ENCODE measurements around the gene KCNH1.

KCNH1 gene

GRCh38 chr1:210755991-210756659, 377.8 kb downstream of the KCNH1 start:
- no peak overlapping the region for H3K4me3 ChIP-seq (replicated peaks; ENCODE audit: low read depth, low read length)
- H3K27me3 ChIP-seq (replicated peaks; ENCODE audit: control insufficient read depth, insufficient read depth, low read length): 0 out of 2 replicates have a peak, but pooled peaks cover 1% of the 10 kb centered on the region
- H3K36me3 ChIP-seq (ENCODE audit: control insufficient read depth, insufficient read depth, low read length): no peaks in the 10 kb centered on the region
- TF ChIP-seq, protein P1, sequence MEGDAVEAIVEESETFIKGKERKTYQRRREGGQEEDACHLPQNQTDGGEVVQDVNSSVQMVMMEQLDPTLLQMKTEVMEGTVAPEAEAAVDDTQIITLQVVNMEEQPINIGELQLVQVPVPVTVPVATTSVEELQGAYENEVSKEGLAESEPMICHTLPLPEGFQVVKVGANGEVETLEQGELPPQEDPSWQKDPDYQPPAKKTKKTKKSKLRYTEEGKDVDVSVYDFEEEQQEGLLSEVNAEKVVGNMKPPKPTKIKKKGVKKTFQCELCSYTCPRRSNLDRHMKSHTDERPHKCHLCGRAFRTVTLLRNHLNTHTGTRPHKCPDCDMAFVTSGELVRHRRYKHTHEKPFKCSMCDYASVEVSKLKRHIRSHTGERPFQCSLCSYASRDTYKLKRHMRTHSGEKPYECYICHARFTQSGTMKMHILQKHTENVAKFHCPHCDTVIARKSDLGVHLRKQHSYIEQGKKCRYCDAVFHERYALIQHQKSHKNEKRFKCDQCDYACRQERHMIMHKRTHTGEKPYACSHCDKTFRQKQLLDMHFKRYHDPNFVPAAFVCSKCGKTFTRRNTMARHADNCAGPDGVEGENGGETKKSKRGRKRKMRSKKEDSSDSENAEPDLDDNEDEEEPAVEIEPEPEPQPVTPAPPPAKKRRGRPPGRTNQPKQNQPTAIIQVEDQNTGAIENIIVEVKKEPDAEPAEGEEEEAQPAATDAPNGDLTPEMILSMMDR (IDR thresholded peaks at IDR 0.05; ENCODE audit: insufficient read depth, low read length, poor library complexity, severe bottlenecking): no peak
- no peak for DNase-seq (ENCODE audit: extremely low read depth, insufficient read length)

GRCh38 chr1:210754878-210755665, 378.9 kb downstream of the KCNH1 start:
- DNase-seq (ENCODE audit: extremely low read depth, insufficient read length): no peak
- H3K27me3 ChIP-seq (replicated peaks; ENCODE audit: control insufficient read depth, insufficient read depth, low read length): 0 out of 2 replicates have a peak, but pooled peaks cover 1% of the 10 kb centered on the region
- H3K36me3 ChIP-seq (ENCODE audit: control insufficient read depth, insufficient read depth, low read length): no peaks in the 10 kb centered on the region
- no peak overlapping the region for H3K4me3 ChIP-seq (replicated peaks; ENCODE audit: low read depth, low read length)
- TF ChIP-seq, protein P1 (IDR thresholded peaks at IDR 0.05; ENCODE audit: insufficient read depth, low read length, poor library complexity, severe bottlenecking): no peak

GRCh38 chr1:210751911-210752310, 382.0 kb downstream of the KCNH1 start:
- Histone ChIP-seq H3K27me3 (replicated peaks; ENCODE audit: control insufficient read depth, insufficient read depth, low read length) (0 out of 2 replicates have a peak, but pooled peaks cover 1% of the 10 kb centered on the region), H3K4me3 (replicated peaks; ENCODE audit: low read depth, low read length) (no peak overlapping the region), H3K36me3 (ENCODE audit: control insufficient read depth, insufficient read depth, low read length) (no peaks in the 10 kb centered on the region)
- TF ChIP-seq, protein P1 (IDR thresholded peaks at IDR 0.05; ENCODE audit: insufficient read depth, low read length, poor library complexity, severe bottlenecking): no peak
- no peak for DNase-seq (ENCODE audit: extremely low read depth, insufficient read length)

GRCh38 chr1:210750468-210750867, 383.5 kb downstream of the KCNH1 start:
- H3K36me3 ChIP-seq (ENCODE audit: control insufficient read depth, insufficient read depth, low read length): no peaks in the 10 kb centered on the region
- H3K27me3 ChIP-seq (replicated peaks; ENCODE audit: control insufficient read depth, insufficient read depth, low read length): 0 out of 2 replicates have a peak, but pooled peaks cover 3% of the 10 kb centered on the region
- TF ChIP-seq, protein P1 (IDR thresholded peaks at IDR 0.05; ENCODE audit: insufficient read depth, low read length, poor library complexity, severe bottlenecking): no peak
- no peak overlapping the region for H3K4me3 ChIP-seq (replicated peaks; ENCODE audit: low read depth, low read length)
- no peak for DNase-seq (ENCODE audit: extremely low read depth, insufficient read length)

DNA sequence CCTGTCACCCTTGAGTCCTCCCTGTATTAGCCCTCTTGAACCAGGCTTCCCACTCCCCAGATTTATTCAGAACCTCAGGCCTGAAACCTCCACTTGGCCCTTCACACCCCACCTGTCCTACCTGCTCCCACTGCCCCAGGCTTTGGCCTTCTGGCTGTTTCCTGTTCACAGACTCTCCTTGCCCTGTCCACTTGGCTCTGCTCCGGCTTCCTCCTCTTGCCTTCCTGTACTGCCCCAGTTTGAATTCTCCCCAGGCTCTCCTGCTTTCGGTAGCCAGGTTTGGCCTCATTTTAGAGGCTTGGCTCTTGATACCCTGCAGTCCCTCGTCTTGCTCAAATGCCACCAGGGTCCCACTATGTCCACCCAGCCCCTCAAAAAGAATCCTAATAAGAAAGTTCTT, 385.2 kb downstream of the KCNH1 start:
- no peak for DNase-seq (ENCODE audit: extremely low read depth, insufficient read length)
- 0 out of 2 replicates have a peak, but pooled peaks cover 3% of the 10 kb centered on the region for H3K27me3 ChIP-seq (replicated peaks; ENCODE audit: control insufficient read depth, insufficient read depth, low read length)
- no peak overlapping the region for H3K4me3 ChIP-seq (replicated peaks; ENCODE audit: low read depth, low read length)
- TF ChIP-seq, protein P1 (IDR thresholded peaks at IDR 0.05; ENCODE audit: insufficient read depth, low read length, poor library complexity, severe bottlenecking): no peak
- no peaks in the 10 kb centered on the region for H3K36me3 ChIP-seq (ENCODE audit: control insufficient read depth, insufficient read depth, low read length)
